Tibial nerve (tissue), 4 donors: ENCODE results near the gene TANK. TPM values are rescaled to one million over a fixed set of nuclear protein-coding genes. Genes with fewer than 3 reads are reported as not detected.
A peak's percentile ranks its signal among the peaks of the same experiment; 100 is the strongest.

Source experiments
- DNase-seq, 2 donors: peaks; one replicate each; pipeline ENCODE4 v3.0.0-alpha.2; 2019; ENCODE audit warnings: low spot score in 2 of 2
- H3K27ac ChIP-seq, 4 donors: fragments of 200-600 bp; sonication (generic) in 3 of 4; one replicate each; pipeline ENCODE4 v1.5.1; 2017 to 2019; ENCODE audit warnings: mild to moderate bottlenecking in 1 of 4
- H3K27me3 ChIP-seq, 2 donors: fragments of 200-600 bp; sonication (generic) in 1 of 2; one replicate each; pipeline versions ENCODE4 v1.5.1 to v1.6.0; 2017 to 2019
- H3K36me3 ChIP-seq, 3 donors: fragments of 200-600 bp; sonication (generic); one replicate each; pipeline ENCODE4 v1.5.1; 2018 to 2019
- H3K4me1 ChIP-seq, 4 donors: fragments of 200-600 bp; sonication (generic) in 3 of 4; one replicate each; pipeline ENCODE4 v1.5.1; 2017 to 2019
- H3K4me3 ChIP-seq, 4 donors: fragments of 200-600 bp; sonication (generic) in 3 of 4; one replicate each; pipeline ENCODE4 v1.5.1; 2017 to 2019; ENCODE audit warnings: mild to moderate bottlenecking in 1 of 4, moderate library complexity in 1 of 4
- H3K9me3 ChIP-seq, 4 donors: fragments of 200-600 bp; sonication (generic) in 3 of 4; one replicate each; pipeline ENCODE4 v1.5.1; 2017 to 2019
- EP300 ChIP-seq, 2 donors: sonication (generic); formaldehyde crosslinking; IDR thresholded peaks; one replicate each; pipeline ENCODE4 v1.6.1; 2017; ENCODE audit warnings: antibody characterized with exemption in 2 of 2, mild to moderate bottlenecking in 1 of 2
- POLR2A ChIP-seq, 2 donors: fragments of 450-650 bp; IDR thresholded peaks; one replicate each; pipeline ENCODE4 v1.6.1; 2017; ENCODE audit warnings: antibody characterized with exemption in 2 of 2, mild to moderate bottlenecking in 2 of 2, moderate library complexity in 2 of 2
- WGBS, 2 donors: methylation state at CpG; one replicate each; pipeline ENCODE4 v1.1.5; 2018; 5-methylcytosine and 5-hydroxymethylcytosine counted together
- total RNA-seq, 4 donors: library from RNA; depleted of rRNA; stranded (reverse); fragments of >200 nt; gene quantifications; one replicate each; pipeline ENCODE4 v1.1.0, GENCODE V29; 2016
- TF ChIP-seq, protein P1 (sequence below), 5 experiments: fragments of 200-600 bp in 3 of 5; fragments of 450-650 bp in 2 of 5; sonication (generic) in 3 of 5; IDR thresholded peaks; one replicate each; pipeline ENCODE4 v1.5.1; 2016 to 2019; ENCODE audit warnings: antibody characterized with exemption in 5 of 5, mild to moderate bottlenecking in 3 of 5, moderate library complexity in 2 of 5

Gene TANK, protein sequence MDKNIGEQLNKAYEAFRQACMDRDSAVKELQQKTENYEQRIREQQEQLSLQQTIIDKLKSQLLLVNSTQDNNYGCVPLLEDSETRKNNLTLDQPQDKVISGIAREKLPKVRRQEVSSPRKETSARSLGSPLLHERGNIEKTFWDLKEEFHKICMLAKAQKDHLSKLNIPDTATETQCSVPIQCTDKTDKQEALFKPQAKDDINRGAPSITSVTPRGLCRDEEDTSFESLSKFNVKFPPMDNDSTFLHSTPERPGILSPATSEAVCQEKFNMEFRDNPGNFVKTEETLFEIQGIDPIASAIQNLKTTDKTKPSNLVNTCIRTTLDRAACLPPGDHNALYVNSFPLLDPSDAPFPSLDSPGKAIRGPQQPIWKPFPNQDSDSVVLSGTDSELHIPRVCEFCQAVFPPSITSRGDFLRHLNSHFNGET
- total RNA-seq = 10 to 100 TPM; 54.4 to 83.5 (median 75.1) TPM

DNA sequence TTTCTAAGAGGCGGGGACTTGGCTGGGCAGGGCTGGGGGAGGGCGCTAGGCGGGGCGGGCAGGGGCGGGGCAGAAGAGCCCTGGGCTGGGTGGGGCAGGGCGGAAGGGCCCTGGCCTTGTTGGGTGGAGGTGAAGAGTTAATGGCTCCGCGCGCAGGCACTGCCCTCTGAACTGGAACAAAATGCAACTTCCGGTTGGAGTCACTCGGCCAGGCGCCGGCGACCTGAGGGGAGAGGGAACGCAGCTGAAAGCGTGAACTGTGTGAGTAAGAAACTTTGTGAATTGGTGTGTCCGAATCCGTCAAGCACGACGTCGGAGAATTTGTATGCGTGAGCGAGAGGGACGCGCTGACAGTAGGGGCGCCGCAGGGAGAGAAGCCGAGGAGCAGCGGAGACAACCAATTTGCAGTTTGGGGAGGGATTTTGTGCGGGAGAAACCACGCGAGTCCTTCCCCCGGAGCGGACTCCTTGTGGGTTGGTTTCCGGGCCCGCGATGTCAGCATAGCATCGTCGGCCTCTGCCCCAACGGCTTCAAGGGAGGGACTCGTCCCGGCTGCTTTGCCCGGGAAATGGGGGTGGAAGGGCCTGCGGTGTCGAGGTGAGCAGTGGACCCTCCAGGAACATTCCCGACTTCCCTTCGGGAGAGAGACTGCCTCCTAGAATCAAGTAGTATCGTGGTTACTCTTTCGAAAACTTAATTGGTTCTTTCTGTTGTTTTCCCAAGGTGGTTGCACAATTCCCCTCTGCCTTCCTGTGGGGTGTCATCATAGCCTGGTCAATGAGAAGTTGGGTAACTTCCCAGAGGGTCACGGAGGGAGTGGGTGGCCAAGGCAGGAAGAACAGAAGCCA, at the start of gene TANK:
TANK (plus strand) TSS at position 203 of the 848 bp plus-strand sequence. CDS start 19,235 bp downstream, outside the sequence.
- Histone ChIP-seq H3K27ac (peak within 1 kb of the TSS; percentile 89 to 97 (median 94)), H3K4me1 (peaks cover 0 to 50% (median 30%) of the 10 kb centered on the region in 4 donors), H3K36me3 (peaks cover 0 to 13% (median 0%) of the 10 kb centered on the region in 3 donors), H3K9me3 (no peaks in the 10 kb centered on the region), H3K27me3 (no peaks in the 10 kb centered on the region), H3K4me3 (peak within 1 kb of the TSS; percentile 61 to 90 (median 72))
- WGBS, 2 donors = 1% methylated on average over 40 to 50 of the region's 50 CpGs
- TF ChIP-seq EP300 (IDR thresholded peaks at IDR 0.05) (peak in 1 of 2 donors; percentile 99), POLR2A (IDR thresholded peaks at IDR 0.05) (peak; percentile 94 to 96)
- TF ChIP-seq, protein P1, sequence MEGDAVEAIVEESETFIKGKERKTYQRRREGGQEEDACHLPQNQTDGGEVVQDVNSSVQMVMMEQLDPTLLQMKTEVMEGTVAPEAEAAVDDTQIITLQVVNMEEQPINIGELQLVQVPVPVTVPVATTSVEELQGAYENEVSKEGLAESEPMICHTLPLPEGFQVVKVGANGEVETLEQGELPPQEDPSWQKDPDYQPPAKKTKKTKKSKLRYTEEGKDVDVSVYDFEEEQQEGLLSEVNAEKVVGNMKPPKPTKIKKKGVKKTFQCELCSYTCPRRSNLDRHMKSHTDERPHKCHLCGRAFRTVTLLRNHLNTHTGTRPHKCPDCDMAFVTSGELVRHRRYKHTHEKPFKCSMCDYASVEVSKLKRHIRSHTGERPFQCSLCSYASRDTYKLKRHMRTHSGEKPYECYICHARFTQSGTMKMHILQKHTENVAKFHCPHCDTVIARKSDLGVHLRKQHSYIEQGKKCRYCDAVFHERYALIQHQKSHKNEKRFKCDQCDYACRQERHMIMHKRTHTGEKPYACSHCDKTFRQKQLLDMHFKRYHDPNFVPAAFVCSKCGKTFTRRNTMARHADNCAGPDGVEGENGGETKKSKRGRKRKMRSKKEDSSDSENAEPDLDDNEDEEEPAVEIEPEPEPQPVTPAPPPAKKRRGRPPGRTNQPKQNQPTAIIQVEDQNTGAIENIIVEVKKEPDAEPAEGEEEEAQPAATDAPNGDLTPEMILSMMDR (IDR thresholded peaks at IDR 0.05) = peak in 1 of 5 experiments; percentile 22
- DNase-seq = peak; percentile 85 to 91

GRCh38 chr2:161111531-161111930, 48.7 kb upstream of the TANK start:
- DNase-seq = no peak
- Histone ChIP-seq H3K4me1 (no peaks in the 10 kb centered on the region), H3K9me3 (no peaks in the 10 kb centered on the region), H3K27ac (no peak overlapping the region), H3K36me3 (no peaks in the 10 kb centered on the region), H3K4me3 (no peak overlapping the region), H3K27me3 (no peaks in the 10 kb centered on the region)
- 61 to 69% methylated on average over 2 of the region's 2 CpGs for WGBS, 2 donors
- TF ChIP-seq, protein P1 (IDR thresholded peaks at IDR 0.05) = no peak
- TF ChIP-seq POLR2A (IDR thresholded peaks at IDR 0.05) = no peak
- TF ChIP-seq EP300 (IDR thresholded peaks at IDR 0.05) = no peak

GRCh38 chr2:161112908-161113307, 47.3 kb upstream of the TANK start:
- TF ChIP-seq POLR2A (IDR thresholded peaks at IDR 0.05) (no peak), EP300 (IDR thresholded peaks at IDR 0.05) (no peak)
- TF ChIP-seq, protein P1 (IDR thresholded peaks at IDR 0.05) = no peak
- H3K36me3 ChIP-seq = no peaks in the 10 kb centered on the region
- 74 to 76% methylated on average over 1 of the region's 1 CpG for WGBS, 2 donors

DNA sequence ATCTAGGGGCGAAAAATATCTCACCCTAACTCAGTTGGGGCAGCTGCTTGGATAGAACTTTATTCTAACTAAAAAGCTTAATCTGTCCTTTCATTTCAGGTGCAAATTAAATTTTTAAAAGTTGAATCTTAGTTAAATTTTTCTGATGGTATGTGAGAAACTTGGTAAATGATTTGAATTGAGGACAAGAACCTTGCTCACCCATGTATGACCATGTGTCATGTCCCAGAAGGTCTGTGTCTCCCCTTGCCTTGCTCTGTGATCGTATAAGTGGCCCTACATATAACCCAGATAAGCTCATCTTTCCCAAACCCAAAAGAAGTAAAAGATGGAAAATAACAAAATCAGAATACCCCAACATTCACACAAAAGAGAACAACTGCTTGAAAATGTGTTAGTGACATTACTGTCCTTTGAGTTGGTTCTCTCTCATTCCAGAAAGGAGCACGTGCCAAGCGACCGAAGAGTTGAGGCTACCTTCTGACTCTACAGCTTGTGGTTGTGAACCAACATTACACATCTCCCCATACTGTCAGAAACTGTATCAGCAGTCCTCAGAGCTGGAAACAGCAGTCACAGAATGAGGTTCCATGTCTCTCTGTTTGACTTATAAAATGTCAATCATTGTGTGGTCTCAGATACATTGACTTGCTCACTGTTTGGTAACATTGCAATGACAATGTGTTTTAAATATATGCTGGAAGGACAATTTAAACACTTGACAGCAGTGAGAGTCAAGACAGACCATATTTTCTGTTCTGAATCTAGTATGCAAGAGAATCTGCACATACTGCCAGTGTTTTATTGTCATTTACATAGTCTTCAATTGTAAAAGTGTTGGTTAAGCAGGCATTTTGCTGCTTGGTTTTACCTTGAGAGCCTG, 46.3 kb upstream of the TANK start:
- TF ChIP-seq, protein P1 (IDR thresholded peaks at IDR 0.05) = no peak
- TF ChIP-seq EP300 (IDR thresholded peaks at IDR 0.05) (no peak), POLR2A (IDR thresholded peaks at IDR 0.05) (no peak)
- Histone ChIP-seq H3K27ac (no peak overlapping the region), H3K36me3 (no peaks in the 10 kb centered on the region), H3K27me3 (no peaks in the 10 kb centered on the region), H3K9me3 (no peaks in the 10 kb centered on the region), H3K4me1 (no peaks in the 10 kb centered on the region), H3K4me3 (no peak overlapping the region)
- DNase-seq = no peak
- WGBS, 2 donors = 97 to 98% methylated on average over 5 of the region's 5 CpGs

More at GRCh38 chr2:161112908-161113307, 47.3 kb upstream of the TANK start:
- Histone ChIP-seq H3K9me3 (no peaks in the 10 kb centered on the region), H3K27me3 (no peaks in the 10 kb centered on the region), H3K4me3 (no peak overlapping the region), H3K27ac (no peak overlapping the region), H3K4me1 (no peaks in the 10 kb centered on the region)
- no peak for DNase-seq
